ENCODE measurements around the gene CCDC154.

- TF ChIP-seq CTCF (IDR thresholded peaks at IDR 0.05; ENCODE audit: insufficient read depth, low read length, poor library complexity, severe bottlenecking), result no peak
- no peak for TF ChIP-seq EZH2phosphoT487 (conservative IDR thresholded peaks at IDR 0.05; ENCODE audit: low read length)
Measured at GRCh38 chr16:1469693-1470201, 25.4 kb upstream of the CCDC154 start.
